GM12865 (cell line): ENCODE results near the gene MAMSTR.
A peak's percentile ranks its signal among the peaks of the same experiment; 100 is the strongest.

Source experiments
- DNase-seq: peaks from one replicate; pipeline ENCODE4 v3.0.0; 2010; ENCODE audit warnings: low read depth
- H3K4me3 ChIP-seq: 2 replicates; pipeline ENCODE4 v1.5.1; 2011; ENCODE audit warnings: mild to moderate bottlenecking, low read depth, low read length, control low read depth
- CTCF ChIP-seq: IDR thresholded peaks from 2 replicates; pipeline ENCODE4 v1.5.1; 2011; ENCODE audit warnings: low read length, control low read depth, low read depth, inconsistent platforms; ENCODE audit not compliant: insufficient read depth; ENCODE audit errors: missing control alignments

MAMSTR gene

GRCh38 chr19:48750771-48751504, 31.4 kb upstream of the MAMSTR start:
- no peak for TF ChIP-seq CTCF
- no peak for DNase-seq
- H3K4me3 ChIP-seq: no peak overlapping the region

- no peak for DNase-seq
- no peak overlapping the region for H3K4me3 ChIP-seq
- no peak for TF ChIP-seq CTCF
Observed at GRCh38 chr19:48750351-48750750, 30.8 kb upstream of the MAMSTR start.

GRCh38 chr19:48749571-48750198, 30.2 kb upstream of the MAMSTR start:
- no peak for DNase-seq
- TF ChIP-seq CTCF: no peak
- no peak overlapping the region for H3K4me3 ChIP-seq

GRCh38 chr19:48746738-48747575, 27.4 kb upstream of the MAMSTR start, which contains the start of gene IZUMO1:
IZUMO1 (minus strand) TSS chr19:48746909; CDS start chr19:48745859, 1,050 bp downstream.
- no peak for TF ChIP-seq CTCF
- no peak within 1 kb of the TSS for H3K4me3 ChIP-seq
- DNase-seq: peak; percentile 40

GRCh38 chr19:48746110-48746509, 26.6 kb upstream of the MAMSTR start:
- no peak for DNase-seq
- no peak for TF ChIP-seq CTCF
- no peak overlapping the region for H3K4me3 ChIP-seq

GRCh38 chr19:48745208-48745995, 25.9 kb upstream of the MAMSTR start:
- DNase-seq: peak; percentile 60
- TF ChIP-seq CTCF: no peak
- H3K4me3 ChIP-seq: no peak overlapping the region
